DMS 273 treated with DMSO at 0.1 percent for 48 hours (cell line): ENCODE measurements around the gene TXNL4A.

Source experiments
- DNase-seq: peaks from one replicate; lab custom pipeline; 2025; lab: John Stamatoyannopoulos, UW

Gene TXNL4A

DNA sequence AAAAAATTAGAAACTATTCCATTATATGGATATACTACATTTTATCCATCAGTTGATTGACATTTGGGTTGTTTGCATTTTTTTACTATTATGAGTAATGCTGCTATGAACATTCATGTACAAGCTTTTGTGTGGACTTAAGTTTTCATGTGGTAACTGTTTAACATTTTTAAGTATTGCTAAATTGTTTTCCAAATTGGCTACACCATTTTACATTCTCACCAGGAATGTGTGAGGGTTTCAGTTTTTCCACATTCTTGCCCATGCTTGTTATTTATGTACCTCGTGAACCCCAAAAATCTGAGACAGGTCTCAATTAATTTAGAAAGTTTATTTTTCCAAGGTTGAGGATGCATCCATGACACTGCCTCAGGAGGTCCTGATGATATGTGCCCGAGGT is 3.1 kb upstream of the TXNL4A start:
- no peak for DNase-seq

DNA sequence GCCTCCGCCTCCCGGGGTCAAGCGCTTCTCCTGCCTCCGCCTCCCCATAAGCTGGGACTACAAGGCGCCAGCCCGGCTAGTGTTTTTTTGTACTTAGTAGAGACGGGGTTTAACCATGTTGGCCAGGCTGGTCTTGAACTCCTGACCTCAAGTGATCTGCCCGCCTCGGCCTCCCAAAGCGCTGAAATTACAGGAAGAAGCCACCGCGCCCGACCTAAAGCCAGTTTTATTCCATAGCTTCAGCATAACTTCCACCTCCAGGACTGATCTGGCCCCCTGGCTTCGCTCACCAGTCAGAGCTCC is 783 bp upstream of the TXNL4A start:
- DNase-seq: no peak

DNA sequence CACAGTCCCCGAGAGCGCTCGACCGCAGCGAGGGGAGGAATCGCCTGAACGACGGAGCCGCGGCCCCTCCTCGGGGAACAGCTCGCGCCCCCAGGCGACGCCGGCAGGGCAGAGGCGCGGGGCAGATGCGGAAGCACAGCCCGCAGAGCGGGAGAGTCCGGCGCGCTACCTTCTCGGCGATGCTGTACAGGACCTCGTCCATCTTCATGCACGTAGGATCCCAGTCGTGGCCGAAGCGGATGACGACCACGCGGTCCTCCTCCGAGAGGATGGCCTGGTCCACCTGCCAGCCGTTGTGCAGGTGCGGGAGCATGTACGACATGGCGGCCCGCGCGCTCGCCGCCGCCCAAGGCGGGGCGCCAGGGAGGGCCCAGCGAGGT is 302 bp downstream of the TXNL4A start:
- DNase-seq: no peak

DNA sequence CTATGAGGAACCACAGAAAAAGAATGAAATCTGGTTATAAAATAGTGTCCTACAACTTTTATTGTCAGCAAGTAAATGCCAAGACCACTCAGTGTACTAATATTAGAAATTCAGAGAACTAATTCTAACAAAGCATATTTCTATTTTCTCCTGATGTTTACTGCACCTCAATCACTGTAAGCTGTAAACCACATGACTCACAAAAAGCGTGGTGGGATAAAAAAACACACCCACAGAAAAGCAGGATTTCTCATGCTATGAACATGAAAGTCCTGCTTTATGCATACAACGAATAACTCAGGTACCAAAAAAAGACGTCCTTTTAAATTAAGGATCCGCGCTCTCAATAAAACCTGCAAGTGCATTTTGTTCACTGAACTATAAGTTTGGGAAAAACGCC is 797 bp downstream of the TXNL4A start:
- no peak for DNase-seq

DNA sequence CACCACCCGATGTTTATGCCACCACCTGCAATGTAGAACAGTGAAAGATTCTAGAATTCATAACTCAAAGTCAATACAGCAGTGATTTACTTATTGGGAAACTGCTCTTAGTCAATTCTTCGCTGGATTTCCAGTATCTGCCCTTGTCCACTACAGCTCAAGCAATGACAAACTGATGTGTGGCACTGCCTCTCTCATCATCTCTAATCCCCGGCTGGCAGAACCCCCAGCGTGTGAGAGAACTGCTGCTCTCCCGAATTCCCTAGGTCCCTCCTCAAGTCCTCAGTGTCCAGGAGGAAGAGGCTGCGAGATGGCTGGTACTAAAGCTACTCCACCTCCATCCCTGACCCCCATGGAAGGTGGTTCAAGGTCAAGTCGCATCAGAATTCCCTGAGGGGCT is 1.6 kb downstream of the TXNL4A start:
- no peak for DNase-seq

DNA sequence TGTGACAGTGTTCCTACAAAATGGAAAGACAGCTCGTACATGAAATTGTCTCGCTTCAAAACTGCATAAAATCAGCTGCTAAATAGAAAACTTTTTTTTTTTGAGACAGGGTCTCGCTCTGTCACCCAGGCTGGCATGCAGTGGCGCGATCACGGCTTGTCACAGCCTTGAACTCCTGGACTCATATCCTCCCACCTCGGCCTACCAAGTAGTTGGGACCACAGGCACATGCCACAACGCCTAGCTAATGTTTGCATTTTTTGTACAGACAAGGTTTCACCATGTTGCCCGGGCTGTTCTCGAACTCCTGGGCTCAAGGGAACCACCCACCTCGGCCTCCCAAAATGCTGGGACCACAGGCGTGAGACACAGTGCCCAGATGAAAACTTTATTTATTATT is 3.2 kb downstream of the TXNL4A start:
- no peak for DNase-seq

DNA sequence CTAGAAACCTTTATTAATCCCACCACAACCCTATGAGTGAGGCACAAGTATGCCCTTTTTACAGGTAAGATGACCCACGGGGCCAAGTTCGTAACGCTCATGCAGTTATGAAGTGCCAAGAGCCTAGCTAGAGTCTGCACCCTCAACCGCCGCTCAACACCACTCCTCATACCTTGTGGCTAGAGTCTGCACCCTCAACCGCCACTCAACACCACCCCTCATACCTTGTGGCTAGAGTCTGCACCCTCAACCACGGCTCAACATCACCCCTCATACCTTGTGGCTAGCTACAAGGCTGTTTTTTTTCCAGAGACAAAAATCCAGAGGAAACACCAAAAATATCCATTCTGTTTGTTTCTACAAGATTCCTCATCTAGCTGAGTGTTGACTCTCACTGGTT is 4.6 kb downstream of the TXNL4A start:
- DNase-seq: no peak

DNA sequence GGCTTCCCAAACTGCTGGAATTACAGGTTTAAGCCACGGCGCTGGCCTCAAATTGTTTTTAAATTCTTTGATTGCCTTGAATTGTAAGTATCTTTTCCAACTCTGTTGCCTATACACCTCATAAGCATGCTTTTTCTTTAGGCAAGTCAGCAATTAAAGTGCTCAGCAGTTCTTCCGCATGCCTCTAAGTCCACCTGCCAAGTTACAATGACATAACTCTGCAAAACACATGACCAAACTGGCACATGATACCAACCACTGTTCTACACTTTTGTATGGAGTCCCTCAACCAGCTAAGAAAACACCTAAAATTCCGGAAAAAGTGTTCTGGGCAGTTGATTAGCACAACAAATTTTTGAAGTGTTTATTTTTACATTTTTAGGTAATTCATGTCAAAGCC is 5.1 kb downstream of the TXNL4A start:
- DNase-seq: no peak

DNA sequence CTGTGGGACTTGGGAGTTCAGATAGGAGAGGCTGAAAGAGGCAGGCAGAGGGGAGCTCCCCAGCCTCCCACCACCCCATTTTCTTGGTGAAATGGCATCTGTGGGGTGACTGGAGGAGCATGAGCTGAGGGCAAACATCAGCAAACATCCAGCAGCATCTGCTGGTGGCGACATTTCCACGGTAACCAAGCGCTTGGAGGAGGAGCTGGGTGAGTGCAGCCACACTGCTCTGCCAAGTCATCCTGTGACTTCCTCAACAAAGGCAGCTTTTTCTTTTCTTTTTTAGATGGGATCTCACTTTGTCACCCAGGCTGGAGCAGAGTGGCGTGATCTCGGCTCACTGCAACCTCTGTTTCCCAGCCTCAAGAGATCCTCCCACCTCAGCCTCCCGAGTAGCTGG is 5.6 kb downstream of the TXNL4A start:
- DNase-seq: no peak

DNA sequence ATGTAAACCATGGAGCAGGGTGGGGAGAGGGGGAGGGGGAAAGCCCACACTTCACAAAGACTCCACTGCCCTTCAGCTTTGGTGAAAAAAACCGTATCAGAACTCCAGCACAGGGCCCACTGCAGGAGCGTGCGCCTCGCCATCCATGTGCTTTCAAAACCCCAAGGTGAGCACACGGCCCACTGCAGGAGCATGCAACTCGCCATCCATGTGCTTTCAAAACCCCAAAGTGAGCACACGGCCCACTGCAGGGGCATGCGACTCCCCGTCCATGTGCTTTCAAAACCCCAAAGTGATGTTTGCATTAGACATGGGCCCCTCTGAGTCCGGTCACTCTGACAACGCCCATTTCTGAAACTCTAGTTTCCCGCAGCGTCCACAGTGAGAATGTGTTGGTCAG is 7.8 kb downstream of the TXNL4A start:
- no peak for DNase-seq

DNA sequence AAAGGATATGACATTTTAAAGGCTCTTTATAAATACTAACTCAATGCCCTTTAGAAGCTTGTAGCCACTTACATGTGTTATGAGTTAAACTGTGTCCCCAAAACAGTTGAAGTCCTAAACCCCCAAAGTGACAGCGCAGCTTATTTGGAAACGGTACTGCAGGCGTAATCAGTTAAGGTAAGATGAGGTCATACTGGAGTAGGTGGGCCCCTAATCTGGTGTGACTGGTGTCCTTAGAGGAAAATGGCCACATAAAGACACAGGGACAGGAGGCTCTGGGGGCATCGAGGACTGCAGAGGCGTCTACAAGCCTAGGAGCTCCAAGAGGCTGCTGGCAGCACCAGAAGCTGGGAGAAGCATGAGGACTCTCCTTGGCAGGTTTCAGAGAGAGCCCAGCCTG is 8.5 kb downstream of the TXNL4A start:
- no peak for DNase-seq

DNA sequence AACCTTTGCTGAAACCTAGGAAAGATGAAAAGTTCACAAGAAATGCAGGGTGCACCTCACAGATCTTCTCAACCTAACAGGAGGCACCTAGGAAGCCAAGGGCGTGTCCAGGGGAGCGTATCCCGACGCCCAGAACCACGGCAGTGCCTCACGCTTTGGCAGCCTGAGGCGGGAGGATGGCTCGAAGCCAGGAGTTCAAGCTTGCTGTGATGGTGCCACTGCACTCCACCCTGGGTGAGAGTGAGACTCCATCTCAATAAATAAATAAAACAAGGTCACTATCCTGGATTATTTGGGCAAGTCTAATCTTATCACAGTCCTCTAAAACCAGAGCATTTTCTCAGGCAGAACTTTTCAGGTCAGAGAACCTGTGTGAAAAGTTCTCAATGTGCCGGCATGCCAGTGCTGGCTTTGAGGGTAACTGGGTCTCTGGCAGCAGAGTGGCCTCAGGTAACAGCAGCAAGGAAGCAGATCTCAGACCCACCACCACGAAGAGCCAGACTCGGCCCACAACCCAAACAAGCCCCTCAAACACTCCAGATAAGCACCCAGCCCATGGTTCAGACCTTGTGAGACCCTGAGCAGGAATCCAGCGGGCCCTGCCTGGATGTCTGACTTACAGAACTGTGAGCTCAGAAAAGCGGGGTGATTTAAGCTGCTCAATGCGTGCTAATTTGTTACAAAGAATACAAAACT is 12.2 kb downstream of the TXNL4A start:
- no peak for DNase-seq

DNA sequence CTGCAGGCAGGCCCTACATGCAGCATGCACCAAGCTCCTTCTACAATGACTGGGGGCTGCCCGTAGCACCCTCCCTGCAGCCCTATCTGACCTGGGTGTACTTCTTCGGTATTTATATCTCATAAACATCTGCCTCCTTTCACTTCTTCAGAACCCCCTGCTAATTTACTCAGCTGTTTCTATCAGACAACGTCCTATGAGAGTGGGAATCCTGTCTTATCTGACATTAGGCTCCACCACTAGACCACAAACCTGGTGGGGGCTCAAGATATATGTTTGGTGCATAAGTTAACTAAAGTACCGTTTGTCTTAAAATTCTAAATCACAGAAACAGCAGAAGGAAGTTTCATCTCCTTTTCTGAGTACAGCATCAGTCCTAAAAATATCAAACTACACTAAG is 13.3 kb downstream of the TXNL4A start:
- DNase-seq: no peak

DNA sequence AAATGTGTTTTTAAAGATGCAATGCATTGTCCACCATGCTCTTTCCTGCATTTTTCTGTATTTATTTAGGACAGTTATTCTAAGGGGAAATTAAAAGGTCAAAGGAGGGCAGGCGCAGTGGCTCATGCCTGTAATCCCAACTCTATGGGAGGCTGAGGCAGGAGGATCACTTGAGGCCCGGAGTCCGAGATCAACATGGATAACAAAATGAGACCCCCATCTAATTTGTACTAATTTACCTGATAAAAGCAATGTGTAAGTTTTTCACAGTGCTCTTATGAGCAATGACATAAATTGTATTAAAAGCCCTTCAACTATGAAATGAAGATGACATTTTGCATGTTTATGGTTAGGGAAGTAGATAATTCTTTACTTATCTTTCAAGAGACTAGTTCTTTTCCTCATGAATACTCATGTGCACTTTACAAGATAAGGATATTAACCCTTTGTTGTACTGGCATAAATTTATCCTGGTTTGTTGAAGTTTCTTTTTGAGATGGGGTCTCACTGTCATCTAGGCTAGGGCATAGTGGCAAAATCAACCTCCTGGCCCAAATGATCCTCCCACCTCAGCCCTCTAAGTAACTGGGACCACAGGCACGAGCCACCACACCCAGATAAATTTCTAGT is 14.2 kb downstream of the TXNL4A start:
- no peak for DNase-seq

DNA sequence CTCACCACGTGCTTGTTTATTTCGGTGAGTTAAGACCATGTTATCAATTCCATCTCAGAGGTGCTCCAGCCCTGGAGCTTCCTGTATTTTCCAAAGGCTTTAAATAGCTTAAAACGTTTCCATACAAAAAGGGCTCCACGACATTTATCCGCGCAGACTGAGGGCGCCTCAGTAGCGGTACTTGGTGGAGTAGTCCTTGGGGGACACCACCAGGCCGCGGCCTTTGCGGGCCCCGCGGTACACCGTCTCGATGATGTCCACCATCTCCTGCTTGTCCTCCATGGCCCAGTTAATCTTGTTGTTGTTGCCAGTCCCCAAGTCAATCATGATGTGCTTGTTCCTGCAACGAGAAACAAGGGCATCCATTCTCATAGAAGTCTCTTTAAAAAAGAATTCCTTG is 14.8 kb downstream of the TXNL4A start:
- no peak for DNase-seq

DNA sequence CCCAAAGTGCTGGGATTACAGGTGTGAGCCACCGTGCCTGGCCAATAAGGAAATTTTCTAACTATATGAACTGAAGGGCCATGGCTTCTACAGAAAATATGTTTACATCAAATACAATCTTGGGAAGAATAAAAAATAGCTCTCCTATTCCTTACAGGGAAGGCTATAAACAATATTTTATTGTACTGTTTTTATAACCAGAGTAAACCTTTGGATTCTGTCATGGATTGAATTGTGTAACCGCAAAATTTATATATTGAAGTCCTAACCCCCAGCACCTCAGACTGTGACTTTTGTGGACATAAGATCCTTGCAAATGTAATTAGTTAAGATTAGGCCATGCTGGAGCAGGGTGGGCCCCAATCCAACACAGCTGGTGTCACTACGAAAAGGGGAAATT is 15.6 kb downstream of the TXNL4A start:
- DNase-seq: no peak

DNA sequence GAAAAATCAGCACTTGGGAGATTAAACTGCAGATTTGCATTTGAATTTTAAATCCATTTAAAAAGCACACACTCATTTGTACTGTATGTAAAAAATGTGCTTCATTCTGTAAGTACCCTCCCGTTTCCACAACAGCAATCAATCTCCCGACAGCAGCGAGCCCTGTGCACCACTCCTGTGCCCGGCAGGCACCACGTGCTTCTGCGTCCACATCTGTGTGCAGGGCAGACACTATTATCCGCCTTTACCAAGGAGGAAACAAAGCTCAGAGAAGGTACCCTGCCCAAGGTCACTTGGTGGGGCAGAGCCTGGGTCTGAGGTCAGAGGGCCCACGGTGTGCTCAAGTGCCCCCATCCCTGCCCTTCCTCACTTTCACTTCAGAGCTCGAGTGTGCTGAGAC is 16.4 kb downstream of the TXNL4A start:
- no peak for DNase-seq

DNA sequence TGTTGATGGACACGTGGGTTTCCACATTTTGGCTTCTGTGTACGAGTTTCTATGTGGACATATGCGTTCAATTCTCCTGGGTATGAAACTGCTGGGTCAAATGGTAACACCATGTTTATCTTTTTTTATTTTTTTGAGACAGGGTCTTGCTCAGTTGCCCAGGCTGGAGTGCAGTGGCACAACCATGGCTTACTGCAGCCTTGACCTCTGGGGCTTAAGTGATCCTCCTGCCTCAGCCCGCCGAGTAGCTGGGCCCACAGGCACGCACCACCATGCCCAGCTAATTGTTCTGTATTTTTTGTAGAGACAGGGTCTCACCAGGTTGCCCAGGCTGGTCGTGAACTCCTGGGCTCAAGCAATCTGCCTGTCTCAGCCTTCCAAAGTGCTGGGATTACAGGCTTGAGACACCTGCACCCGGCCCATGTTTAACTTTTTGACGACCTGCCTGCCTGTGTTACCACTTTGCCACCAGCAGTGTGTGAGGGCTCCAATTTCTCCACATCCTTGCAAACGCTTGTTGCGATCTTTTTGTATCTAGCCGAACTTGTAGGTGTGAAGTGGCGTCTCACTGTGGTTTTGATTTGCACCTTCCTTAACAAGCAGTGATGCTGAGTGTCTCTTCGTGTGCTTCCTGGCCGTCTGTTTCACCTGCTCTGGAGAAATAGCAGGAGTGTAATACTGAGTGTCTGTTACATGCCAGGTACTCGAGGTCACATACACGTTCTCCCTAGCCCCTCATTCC is 17.0 kb downstream of the TXNL4A start:
- no peak for DNase-seq

DNA sequence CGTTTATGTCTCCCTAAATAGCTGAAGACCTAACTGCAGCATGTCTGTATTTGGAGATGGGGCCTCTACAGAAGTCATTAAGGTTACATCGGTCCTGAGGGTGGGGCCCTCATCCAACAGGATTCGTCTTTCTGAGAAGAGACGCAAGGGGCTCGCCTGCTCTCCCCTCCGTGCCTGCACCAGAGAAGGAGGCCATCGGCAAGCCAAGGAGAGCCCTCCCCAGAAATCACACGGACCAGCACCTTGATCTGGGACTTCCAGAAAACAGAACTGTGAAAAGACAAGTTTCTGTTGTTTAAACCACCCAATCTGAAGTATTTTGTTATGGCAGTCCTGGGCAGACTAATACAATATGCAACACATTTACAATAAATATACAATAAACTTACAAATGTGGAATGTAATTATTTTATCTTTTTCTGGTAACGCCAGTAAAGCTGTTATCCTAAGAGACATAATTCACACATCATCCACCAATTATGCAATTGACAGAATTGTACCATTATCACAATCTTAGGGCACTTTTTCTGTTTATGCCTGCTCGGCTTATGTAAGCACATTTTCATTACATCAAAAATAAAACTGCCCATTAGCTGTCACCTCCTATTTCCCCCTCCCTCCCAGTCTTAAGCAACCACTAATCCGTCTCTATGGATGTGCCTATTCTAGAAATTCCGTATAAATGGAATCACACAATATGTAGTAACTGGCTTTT is 17.8 kb downstream of the TXNL4A start:
- no peak for DNase-seq

DNA sequence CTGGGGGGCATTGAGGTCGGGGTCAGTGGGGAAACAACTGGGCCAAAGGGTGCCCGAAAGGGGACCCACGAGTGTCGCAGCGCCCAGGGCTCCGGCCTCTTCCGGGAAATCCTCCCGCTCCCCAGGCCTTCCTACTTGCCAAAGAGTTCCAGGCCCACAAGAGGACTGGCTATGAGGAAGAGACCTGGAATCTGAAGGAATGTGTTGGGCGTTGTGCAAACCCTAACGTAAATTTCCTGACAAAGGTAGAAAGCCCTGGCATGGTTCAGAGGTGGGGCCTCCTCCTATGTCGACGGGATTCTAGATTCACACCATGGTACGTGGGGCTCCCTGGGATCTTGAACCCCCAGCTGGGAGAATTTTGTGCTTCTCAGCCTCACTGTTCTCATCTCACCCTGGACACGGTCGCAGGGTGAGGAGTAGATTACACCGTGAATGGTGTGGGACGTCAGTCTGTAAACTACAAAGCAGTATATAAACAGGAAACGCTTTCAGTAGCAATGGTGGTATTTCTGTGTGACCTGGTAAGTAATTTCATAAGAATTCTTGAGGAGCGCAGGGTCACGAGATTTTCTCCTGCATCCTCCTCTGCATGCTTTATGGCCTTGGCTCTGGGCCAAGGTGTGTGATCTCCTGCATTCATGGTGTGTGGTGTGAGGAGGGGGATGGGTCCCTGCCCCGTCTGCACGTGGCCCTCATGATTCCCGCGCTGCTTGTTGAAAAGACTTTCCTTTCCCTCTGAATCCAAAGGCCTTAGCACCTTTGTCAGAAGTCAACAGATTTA is 23.1 kb downstream of the TXNL4A start:
- DNase-seq: no peak

DNA sequence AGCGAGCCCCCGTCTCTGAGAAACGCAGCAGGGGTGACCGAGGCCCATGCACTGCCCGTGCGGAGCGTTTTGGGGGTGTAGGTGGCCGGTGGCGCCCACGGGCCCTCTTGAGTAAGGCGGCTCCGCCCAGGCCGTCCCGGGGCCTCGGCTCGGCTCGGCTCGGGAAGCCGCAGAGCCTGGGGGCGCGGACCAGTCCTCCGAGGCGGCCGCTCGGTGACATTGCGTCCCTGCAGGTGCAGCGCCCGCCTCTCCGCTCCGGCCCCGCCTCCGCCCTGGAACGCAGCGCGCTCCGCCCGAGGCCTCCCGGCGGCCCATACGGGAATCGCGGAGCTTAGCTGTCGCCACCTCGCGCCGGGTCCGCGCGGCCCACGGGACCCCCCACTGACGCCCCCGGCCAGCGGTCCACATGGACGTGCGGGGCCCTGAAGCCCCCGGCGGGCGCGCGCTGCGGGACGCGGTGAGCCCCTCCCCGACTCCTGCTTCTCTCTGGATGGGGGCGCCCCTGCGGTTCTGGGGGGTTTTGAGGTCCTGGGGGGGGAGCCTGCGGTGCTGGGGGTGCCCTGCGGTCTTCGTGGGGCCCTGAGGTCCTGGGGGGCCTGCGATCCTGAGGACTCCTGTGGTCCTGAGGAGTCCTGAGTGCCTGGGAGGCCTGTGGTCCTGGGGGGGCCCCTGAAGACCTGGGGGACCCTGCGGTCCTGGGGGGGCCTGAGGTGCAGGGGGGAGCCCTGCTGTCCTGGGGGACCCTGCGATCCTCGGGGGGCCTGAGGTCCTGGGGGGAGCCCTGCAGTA is 23.8 kb downstream of the TXNL4A start, which contains the start of gene HSBP1L1:
Gene HSBP1L1 (plus strand): TSS at position 314 of the 789 bp plus-strand sequence. CDS start 93 bp downstream, at position 407.
- no peak for DNase-seq
